Endodermal cell (in vitro differentiated cells): Measurements from ENCODE around the gene DGCR8. TPM values are rescaled to one million over a fixed set of nuclear protein-coding genes. Genes with fewer than 3 reads are reported as not detected.

Source experiments
- DNase-seq: peaks from one replicate; pipeline ENCODE4 v3.0.0-alpha.2; 2017
- H3K27ac ChIP-seq: 2 replicates; pipeline ENCODE4 v1.5.1; 2013; ENCODE audit warnings: mild to moderate bottlenecking, low read depth, low read length, moderate library complexity
- H3K27me3 ChIP-seq: 2 replicates; pipeline ENCODE4 v1.6.1; 2013; ENCODE audit warnings: mild to moderate bottlenecking, low read length, moderate library complexity; ENCODE audit not compliant: insufficient read depth, control insufficient read depth, poor library complexity, severe bottlenecking
- H3K36me3 ChIP-seq: 2 replicates; pipeline ENCODE4 v1.7.0; 2013; ENCODE audit warnings: mild to moderate bottlenecking, low read length, moderate library complexity; ENCODE audit not compliant: control insufficient read depth, insufficient read depth
- H3K4me1 ChIP-seq: one replicate; pipeline ENCODE4 v1.7.0; 2013; ENCODE audit warnings: low read length; ENCODE audit not compliant: control insufficient read depth, insufficient read depth
- H3K4me3 ChIP-seq: 2 replicates; pipeline ENCODE4 v1.5.1; 2013; ENCODE audit warnings: mild to moderate bottlenecking, low read length, moderate library complexity
- H3K9ac ChIP-seq: 2 replicates; pipeline ENCODE4 v1.6.1; 2013; ENCODE audit warnings: mild to moderate bottlenecking, low read length, moderate library complexity; ENCODE audit not compliant: poor library complexity, severe bottlenecking; ENCODE audit errors: extremely low read depth
- H3K9me3 ChIP-seq: 2 replicates; pipeline ENCODE4 v1.6.1; 2013; ENCODE audit warnings: mild to moderate bottlenecking, low read length, moderate library complexity; ENCODE audit not compliant: control insufficient read depth
- H3K27ac Mint-ChIP-seq: 2 replicates; pipeline ENCODE4 v1.8.0; 2020; ENCODE audit warnings: mixed read lengths
- H3K27me3 Mint-ChIP-seq: 2 replicates; pipeline ENCODE4 v1.8.0; 2021; ENCODE audit warnings: mild to moderate bottlenecking, mixed read lengths; ENCODE audit not compliant: insufficient read depth
- H3K36me3 Mint-ChIP-seq: 2 replicates; pipeline ENCODE4 v1.8.0; 2020; ENCODE audit warnings: low read depth, mixed read lengths
- H3K4me1 Mint-ChIP-seq: 2 replicates; pipeline ENCODE4 v1.8.0; 2020; ENCODE audit warnings: mixed read lengths
- H3K4me3 Mint-ChIP-seq: 2 replicates; pipeline ENCODE4 v1.8.0; 2020; ENCODE audit warnings: mild to moderate bottlenecking, moderate library complexity, mixed read lengths
- H3K9me3 Mint-ChIP-seq: 2 replicates; pipeline ENCODE4 v1.8.0; 2020; ENCODE audit warnings: mild to moderate bottlenecking, mixed read lengths
- CTCF ChIP-seq: fragments of 200-600 bp; sonication (generic); conservative IDR thresholded peaks from 2 replicates; pipeline ENCODE4 v1.5.0; 2021; ENCODE audit warnings: antibody characterized with exemption, mild to moderate bottlenecking
- WGBS, 2 experiments: methylation state at CpG; one replicate each; pipeline versions ENCODE4 v1.1.5 to v1.1.7; 2013; ENCODE audit warnings: missing lambda C conversion rate in 2 of 2, mixed read lengths in 1 of 2; ENCODE audit not compliant: insufficient coverage in 1 of 2, insufficient read length in 1 of 2; 5-methylcytosine and 5-hydroxymethylcytosine counted together
- total RNA-seq, 2 donors: library from RNA; stranded (reverse); fragmentation: NEBNext Ultra II Directional in 1 of 2; extraction: Animal tissue kit (Norgen Biotek cat#: 25700) in 1 of 2; gene quantifications; 2 replicates in 1 of 2; 3 replicates in 1 of 2; pipeline ENCODE4 v1.2.1, GENCODE V29; 2021

DGCR8 gene
- total RNA-seq, 2 donors from 2014 or later, result 61.3 to 76.1 TPM

- Mint-ChIP-seq H3K36me3 (peaks cover 18% of the 10 kb centered on the region), H3K27ac (no peak overlapping the region), H3K27me3 (no peaks in the 10 kb centered on the region), H3K9me3 (no peaks in the 10 kb centered on the region), H3K4me1 (no peaks in the 10 kb centered on the region), H3K4me3 (no peak overlapping the region)
- Histone ChIP-seq H3K4me1 (no peaks in the 10 kb centered on the region), H3K9ac (no peak overlapping the region), H3K27ac (no peak overlapping the region), H3K9me3 (no peaks in the 10 kb centered on the region), H3K36me3 (peaks cover 3% of the 10 kb centered on the region), H3K27me3 (no peaks in the 10 kb centered on the region), H3K4me3 (no peak overlapping the region)
- WGBS, 2 experiments, result 89 to 100% methylated on average over 1 to 2 of the region's 2 CpGs
- no peak for TF ChIP-seq CTCF
- DNase-seq, result no peak
Measured at GRCh38 chr22:20055144-20055543, 24.9 kb upstream of the DGCR8 start.

DNA sequence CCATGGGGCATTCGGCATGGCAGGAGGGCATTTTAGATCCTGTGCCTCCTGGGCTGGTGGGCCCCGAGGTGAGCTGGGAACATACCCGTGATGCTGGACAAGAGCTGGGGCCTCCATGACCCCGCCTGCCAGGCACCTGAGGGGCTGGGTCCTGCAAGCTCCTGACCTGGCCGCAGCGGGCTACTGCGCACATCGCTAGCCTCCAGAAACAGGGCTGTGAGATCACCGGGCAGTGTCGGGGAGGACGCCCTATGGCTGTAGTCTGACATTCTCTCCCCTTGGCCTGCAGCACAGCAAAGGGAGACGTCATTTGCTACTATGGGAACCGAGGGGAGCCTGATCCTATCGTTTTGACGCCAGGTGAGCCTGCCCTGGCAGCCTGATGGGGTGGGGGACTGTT is 24.4 kb upstream of the DGCR8 start:
- no peak overlapping the region for H3K27ac Mint-ChIP-seq
- 92 to 93% methylated on average over 10 to 15 of the region's 15 CpGs for WGBS, 2 experiments

DNA sequence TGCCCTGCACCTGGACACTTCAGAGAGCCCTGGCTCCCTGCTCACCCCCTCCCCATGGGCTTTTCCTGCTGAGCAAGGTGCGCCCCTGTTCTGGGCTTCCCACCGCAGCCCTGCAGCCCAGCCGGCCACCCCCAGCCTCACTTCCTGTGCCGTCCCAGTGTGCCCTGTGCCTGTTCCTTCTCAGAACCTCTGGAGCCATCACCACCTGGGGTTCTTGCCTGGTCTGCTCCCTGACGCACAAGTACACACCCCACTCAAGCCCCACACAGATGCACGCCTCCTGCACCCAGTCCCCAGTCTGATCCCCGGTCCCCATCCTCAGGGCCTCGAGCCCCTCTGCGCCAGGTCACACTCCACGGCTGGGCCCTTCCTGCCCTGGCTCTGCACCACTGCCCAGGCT is 23.9 kb upstream of the DGCR8 start:
- DNase-seq, result no peak
- Mint-ChIP-seq H3K27ac (no peak overlapping the region), H3K4me1 (no peaks in the 10 kb centered on the region)

More for the DNA sequence above, 24.4 kb upstream of the DGCR8 start:
- Histone ChIP-seq H3K27me3 (no peaks in the 10 kb centered on the region), H3K27ac (no peak overlapping the region), H3K4me3 (no peak overlapping the region), H3K9ac (no peak overlapping the region), H3K36me3 (peaks cover 3% of the 10 kb centered on the region), H3K9me3 (no peaks in the 10 kb centered on the region), H3K4me1 (no peaks in the 10 kb centered on the region)
- H3K4me1 Mint-ChIP-seq, result no peaks in the 10 kb centered on the region
- TF ChIP-seq CTCF, result no peak
- DNase-seq, result no peak
- H3K9me3 Mint-ChIP-seq, result no peaks in the 10 kb centered on the region
- no peak overlapping the region for H3K4me3 Mint-ChIP-seq
- no peaks in the 10 kb centered on the region for H3K27me3 Mint-ChIP-seq
- H3K36me3 Mint-ChIP-seq, result peaks cover 16% of the 10 kb centered on the region

More for the DNA sequence above, 23.9 kb upstream of the DGCR8 start:
- Histone ChIP-seq H3K36me3 (peaks cover 3% of the 10 kb centered on the region), H3K4me1 (no peaks in the 10 kb centered on the region), H3K27me3 (no peaks in the 10 kb centered on the region), H3K9ac (no peak overlapping the region), H3K27ac (no peak overlapping the region), H3K4me3 (no peak overlapping the region), H3K9me3 (no peaks in the 10 kb centered on the region)
- H3K36me3 Mint-ChIP-seq, result peaks cover 15% of the 10 kb centered on the region
- TF ChIP-seq CTCF, result no peak
- 93 to 100% methylated on average over 2 to 10 of the region's 10 CpGs for WGBS, 2 experiments
- H3K27me3 Mint-ChIP-seq, result no peaks in the 10 kb centered on the region
- no peaks in the 10 kb centered on the region for H3K9me3 Mint-ChIP-seq
- no peak overlapping the region for H3K4me3 Mint-ChIP-seq
